NCI-H774 (cell line): Measurements from ENCODE around the gene CD86.

Source experiments
- DNase-seq: peaks from one replicate; lab custom pipeline; 2025; lab: John Stamatoyannopoulos, UW

Gene CD86

DNA sequence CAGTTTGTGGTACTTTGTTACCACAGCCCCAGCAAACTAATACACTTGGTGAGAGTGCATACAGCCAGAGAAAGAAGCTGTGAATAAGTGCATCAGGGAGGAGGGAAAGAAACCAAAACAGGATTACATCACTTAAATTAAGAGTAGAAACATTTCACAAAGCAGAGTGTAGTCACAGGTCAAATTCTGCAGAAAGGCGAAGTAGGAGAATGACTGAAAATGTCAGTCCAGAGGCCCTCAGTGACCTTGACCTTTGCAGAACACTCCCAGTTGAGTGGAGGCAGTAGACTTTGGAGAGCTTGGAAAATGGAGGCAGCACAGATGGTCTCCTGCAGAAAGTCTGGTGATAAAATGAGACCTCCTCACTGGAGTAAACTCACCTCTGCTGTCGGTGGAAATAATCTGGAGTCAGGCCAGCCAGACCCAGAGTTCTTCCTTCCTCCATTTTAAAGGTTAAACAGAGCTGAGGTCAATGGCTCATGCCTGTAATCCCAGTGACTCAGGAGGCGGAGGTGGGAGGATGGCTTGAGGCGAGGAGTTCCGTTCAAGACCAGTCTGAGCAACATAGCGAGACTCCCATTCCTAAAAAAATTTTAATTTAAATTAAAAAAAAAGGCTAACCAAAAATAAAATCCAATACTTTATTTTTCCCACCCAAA, 5.0 kb downstream of the CD86 start:
- no peak for DNase-seq

DNA sequence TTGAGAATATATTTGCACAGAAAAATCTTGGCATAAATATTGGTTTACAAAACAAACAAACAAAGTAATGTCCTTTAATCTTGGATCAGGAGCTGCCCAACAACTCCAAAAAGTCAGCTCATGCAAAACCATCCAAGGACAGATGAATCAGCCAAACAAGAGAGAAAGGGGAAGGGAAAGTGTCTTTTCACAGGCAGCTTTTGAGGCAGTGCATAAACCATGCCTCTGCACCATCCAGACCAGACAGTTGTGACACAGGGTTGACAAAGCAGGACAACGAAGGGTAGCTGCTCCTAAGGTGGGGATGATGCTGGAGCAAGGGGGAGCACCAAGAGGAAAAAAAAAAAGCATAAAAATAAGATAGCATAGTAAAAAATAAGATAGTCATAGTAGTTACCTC, 8.7 kb downstream of the CD86 start:
- no peak for DNase-seq

DNA sequence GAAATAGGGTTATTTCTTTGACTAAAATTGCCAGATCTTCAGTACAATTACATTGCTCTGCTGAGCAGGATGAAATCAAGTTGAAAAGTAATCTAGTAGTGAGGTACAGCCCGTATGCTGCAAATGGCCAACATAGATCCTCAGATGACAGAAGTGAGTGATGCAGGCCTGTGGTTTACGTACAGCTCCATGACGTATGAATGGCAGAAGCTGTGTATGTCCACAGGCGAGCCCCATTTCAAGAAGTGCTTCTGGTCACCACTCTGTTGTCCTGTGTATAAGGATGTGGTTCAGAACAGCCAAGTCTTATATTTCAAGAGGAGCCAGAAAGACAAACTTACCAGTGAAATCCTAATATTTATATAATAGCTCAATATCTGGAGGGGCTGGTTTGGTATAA, 9.2 kb downstream of the CD86 start:
- DNase-seq: no peak

DNA sequence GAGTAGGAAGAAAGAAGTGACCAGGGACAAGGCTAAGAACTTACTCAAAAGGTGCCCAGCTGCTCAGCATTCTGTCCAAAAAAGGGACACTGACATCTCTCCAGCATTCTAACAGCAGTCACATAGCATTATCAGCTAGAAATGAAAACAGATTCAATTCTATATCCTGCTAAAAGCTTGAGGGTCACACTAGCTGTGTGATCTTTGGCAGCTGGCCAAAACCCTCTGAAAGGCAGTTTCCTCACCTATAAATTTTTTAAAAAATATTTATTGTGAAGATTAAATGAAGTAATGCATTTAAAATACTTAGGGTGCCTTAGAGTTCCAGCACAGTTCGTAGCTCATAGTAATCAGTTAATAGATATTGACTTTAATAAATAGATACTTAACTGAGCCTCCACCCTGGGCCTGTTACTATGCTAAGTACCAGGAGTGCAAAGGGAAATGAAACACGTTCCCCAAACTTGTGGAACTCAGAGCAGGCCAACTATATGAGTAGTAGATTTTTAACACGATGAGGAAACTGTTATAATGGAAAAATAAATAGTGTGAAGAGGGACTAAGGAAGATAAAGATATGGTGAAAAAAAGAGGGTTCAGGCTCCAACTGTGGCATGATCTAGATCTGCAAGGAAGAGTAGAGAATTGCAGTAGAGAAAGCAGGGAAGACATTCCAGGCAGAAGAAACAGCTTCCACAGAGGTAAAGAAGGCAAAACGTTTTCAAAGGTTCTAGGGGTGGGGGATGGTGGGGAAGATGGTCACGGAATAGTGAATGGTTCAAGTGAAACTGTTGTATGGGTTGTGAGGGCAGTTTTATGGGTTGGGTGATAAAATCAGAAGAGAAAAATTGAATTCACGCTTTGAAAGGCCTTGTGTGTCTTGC, 11.4 kb downstream of the CD86 start:
- no peak for DNase-seq

DNA sequence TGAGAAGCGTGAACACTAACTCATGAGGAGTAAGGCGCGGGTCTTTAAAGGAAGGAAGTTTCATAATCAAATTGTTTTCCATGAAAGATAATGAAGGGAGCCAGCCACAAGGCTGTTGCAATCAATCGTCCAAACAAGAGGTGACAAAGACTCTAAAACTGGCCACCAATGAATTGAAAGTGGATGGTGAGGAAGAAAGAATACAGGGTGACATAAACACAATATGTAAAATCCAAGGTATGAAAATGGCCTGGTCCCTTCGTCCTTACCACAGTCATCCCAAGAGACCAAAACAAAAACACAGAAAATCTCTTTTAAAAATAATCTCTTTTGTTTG, 12.0 kb downstream of the CD86 start:
- DNase-seq: no peak

DNA sequence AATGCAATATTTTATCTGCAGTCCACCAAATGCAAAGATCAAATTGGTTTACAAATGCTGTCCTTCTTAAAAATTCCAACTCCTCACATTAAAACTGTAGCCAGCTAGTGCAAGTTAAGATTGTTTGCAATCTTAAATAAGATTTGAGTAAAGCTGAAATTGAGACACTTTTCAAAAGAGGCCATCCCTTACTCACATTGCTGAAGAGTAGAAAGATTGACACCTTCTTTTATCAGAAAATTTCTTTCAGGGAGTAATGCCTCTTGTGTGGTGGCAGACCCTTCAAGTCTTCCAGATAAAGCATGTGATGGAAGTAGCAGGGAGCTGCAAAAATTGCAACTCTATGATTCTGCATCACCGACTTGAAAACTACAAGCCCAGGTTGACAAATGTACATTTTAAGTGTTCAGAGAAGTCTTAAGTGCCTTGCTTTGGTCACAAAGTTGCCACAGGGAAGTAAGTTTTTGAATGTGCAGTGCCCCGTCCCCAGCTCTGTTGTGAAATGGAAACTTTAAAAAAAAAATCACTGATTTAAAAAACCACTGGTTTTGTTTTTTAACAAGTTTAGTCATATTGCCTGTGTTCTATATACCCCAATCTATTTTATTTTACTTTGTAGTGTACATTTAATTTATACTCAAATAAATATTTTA, 12.6 kb downstream of the CD86 start:
- no peak for DNase-seq

DNA sequence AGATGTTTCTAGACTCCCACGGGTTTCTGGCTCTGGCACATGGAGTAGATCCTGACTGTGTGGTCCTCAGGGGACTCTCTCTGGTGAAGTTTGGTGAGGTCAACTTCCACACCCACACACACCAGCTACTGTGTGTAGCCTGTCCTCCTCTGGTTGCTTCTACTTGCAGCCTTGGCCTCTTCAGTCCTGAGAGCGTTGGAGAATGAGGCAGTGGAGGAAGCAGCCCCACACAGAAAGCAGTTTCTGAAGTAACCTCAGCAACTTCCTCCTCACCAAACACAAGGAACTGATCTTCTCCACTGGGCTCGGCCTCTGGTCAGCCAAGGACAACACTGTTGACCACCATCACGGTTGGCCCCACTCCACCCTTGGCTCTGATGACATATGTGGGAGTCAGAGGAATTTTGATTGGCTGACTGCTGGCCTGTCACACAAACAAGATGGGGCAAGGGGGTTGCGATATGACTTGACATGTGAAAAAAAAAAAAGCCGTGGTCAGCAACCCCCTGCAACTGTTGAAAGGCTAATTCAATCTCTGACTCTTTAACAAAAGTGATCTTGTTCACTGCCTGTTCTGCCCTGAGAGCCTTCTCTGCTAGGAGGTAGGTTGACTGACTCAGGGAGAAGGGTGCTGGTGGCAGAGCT, 19.6 kb downstream of the CD86 start:
- DNase-seq: no peak

DNA sequence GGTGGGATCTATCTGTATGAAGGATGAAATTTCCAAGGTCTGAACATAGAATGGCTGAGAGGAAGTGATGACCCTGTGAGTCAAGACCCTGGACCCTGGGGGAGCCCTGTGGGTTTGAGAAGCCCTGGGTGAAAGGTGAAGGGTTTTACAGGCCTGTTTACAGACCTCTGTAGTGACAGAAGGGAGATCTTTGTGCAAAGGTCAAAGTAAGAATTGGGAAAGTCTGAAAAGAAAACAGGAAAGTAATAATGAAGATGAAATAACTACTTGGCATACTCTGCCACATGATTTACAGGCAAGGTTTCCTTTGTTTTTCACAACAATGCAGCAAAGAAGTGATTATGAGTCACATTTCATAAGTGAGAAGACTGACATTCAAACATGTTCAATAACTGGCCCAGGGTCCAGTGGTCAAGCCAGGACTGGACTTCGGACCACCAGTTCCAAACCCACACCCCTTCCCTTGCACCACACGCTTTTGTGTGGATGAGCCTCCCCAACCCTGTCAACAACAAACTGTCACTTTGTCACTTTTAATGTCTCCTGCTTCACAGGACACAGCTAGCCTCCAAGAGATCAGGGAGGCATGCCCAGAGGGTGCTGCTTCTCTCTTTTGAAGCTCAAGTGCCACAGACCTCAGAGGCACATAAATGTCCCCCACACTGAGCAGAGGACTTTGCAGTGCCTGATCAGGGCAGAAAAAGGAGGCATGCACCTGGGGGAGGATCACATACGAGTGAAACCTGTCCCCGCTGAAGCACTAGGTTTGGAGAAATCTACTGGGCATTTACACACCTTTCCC, 21.5 kb downstream of the CD86 start:
- DNase-seq: no peak

DNA sequence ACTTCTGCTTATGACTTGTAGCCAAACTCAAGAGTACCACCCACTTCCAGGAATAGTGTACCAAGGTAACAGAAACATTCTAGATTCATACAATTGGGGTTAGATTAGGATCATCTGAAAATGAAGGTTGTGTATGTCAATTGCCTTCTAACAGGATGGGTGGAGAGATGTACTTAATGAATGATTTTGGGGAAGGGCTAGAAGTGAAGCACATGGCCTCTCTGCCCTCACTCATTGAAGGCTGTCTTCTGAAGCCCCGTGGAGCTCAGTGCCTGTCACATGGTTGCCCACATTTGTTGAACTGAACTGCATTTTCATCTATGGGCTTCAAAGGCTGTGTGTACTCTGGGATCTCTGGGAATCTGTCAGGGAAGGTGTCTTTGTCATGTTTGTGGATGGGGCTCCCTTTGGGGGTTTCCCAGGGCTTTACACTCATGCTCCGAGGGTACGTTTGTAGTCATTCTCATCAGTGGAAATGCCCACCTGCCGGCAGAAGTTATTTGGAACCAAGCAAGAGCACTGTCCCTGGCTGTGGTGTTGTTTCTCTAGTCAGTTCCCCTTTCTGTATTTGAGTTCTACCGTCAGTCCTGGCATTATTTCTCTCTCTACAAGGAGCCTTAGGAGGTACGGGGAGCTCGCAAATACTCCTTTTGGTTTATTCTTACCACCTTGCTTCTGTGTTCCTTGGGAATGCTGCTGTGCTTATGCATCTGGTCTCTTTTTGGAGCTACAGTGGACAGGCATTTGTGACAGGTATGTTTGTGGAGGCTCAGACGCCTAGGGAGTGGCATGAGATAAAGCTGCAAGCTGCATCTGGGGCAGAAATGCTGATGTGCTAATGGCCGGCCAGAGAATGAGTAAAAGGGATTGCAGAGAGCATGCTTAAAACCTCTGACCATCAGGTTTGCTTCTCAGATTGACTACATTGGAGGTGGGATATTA, 22.4 kb downstream of the CD86 start:
- no peak for DNase-seq

DNA sequence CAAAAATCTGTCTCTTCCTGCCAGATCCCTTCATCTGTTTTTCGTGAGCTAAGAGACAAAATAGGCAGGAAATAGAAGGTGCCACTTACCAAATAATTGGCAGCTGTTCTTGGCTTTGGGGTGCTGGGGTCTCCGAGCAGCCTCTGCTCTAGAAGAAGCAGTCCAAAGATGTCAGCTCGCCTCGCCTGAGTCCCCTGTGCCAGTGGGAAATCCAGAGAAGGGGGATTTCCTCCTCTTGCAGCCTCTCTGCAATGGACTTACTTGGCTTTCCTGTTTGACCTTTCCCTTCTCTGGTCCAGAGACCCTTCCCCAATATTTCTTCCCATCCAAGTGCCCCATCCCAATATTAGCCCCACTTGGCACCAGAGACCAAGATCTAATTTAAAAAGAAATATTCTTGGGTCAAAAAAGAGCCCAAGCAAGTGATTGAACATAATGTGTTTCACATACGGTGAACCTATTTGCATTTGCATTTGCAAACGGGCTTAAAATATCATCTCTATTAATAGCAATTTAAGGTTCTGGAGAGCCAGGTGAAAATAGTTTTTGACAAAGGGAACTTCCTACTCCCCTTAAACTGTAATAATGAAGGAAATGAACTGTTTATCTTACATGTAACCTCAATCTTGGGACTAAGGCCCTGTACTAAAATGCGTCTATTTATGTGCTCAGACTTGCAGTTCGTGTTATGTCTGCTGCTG, 23.2 kb downstream of the CD86 start:
- DNase-seq: no peak

DNA sequence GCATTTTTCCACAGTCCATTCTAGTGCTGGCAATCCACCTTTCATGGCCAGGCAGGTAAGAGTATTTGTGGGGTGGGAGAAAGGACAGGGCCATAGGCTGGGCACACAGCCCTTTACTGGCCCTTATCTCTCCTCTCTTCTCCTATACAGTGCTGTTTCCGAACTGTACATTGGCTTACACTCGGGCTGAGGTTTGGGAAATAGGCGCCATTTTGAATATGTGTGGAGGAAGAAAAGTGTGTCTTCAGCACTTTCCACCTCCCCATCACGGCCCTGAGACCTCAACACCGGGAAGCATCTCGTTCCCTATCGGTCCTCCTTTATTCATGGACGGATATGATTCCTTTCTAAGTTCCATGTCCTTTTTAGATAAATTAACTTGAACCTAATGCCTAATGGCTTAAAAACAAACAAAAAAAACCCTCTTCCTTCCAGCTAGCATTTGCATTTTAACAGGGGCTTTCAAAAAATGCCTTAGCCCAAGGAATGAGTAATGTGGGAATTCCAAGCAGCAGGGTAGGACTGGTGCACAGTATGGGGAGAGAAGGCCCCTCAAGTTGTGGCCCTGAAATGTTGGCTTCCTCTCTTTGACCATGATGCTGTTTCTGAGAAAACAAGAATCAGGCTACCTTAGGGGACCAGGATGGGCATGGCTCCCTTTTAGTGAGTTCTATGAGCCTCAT, 24.5 kb downstream of the CD86 start:
- no peak for DNase-seq

DNA sequence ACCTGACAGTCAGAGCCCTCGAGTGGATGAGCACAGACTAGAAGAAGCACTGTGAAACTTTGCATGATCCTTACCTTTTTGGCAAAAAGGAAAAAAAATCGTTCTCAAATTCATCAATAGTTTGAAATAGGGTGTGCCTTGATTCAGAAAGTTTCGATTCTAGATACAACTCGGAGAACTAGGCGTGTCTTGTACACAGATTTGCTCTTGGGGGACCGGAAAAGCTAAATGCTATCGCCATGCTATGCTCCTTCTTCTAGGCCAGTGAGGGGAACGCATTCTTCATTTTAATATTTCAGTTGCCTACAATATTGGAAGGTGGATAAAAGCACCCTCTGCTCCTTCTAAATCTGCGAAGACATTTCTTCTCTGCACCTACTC, 25.0 kb downstream of the CD86 start:
- no peak for DNase-seq

DNA sequence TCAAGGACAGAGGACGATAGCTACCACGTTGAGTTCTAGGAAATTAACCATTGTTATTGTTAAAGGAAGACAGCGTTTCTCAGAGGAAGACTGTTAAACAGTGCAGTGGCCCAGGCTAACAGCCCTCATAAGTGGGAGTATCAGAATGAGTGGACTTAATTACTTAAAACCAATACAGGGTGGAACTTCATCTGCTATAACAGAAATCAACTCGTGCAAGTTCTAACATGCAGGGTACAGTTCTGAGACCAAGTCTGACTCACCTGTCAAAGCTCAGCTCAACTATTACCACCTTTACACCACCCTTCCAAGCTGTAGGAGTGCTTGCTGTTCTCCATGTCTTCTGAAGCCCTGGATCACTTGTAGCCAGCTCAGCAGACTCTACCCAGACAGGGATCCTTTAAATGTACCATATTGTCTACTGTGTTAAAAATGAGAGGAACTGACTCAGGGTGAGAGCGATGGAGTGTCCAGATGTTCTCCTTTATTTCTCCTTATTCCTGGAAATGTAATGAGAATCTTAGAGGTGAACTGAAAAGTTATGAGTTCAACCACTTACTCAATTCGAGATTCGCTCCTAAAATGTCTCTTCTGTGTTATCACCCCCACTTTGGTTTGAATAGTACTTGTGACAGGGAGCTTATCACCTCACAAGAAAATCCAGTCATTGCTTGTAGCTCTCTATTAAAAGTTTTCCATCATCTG, 26.5 kb downstream of the CD86 start:
- DNase-seq: no peak

DNA sequence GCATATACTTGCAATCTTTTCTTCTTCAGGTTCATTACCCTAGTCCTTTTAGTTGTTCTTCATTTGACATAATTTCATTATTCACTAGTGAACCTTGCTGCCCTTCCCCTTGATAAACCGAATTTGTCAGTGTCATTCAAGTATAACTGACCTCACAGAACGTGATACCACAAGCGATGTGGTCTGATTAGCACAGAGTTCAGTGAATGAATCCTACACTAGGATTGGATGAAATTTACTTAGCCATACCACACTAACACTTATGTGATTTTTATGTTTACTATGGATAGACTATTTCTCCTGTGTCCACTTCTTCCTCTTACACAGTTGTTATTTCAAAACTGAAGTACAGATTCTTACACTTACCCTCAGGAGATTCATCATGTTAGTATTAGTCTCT, 27.2 kb downstream of the CD86 start:
- DNase-seq: no peak

DNA sequence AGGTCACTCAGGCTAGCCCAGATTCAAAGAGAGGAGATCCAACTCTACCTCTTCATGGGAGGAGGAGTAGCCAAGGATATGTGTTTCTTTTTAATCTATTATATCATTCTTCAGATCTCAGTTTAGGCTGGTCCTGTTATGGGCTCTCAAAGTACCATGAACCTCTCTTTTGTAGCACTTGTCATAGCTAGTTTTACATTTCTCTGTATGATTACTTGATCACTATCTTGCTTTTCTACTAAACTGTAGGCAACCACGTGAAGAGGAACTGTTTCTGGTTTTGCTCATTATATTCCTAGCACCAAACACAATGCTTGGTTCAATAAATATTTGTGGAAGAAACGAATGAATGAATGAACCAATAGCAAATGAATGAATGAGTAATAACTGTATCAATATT, 29.6 kb downstream of the CD86 start:
- DNase-seq: no peak

DNA sequence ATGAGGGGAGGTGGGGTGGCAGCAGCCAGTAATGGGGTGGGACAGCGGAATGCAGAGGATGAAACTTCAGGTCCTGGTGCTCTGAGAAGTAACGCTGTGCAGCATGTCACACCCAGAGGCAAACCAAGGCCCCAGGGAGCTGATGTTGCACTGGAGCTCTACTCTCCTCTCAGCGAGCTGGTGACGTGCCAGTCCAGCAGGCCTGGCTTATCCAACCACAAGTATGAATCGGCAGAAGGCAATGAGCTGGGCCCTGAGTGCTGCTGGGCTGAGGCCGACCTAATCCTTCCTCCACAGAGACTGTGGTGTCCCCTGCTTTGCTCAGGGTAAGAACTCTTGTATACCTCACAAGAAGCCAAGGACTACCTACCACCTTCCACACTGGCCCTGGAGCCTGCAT, 30.5 kb downstream of the CD86 start:
- no peak for DNase-seq

DNA sequence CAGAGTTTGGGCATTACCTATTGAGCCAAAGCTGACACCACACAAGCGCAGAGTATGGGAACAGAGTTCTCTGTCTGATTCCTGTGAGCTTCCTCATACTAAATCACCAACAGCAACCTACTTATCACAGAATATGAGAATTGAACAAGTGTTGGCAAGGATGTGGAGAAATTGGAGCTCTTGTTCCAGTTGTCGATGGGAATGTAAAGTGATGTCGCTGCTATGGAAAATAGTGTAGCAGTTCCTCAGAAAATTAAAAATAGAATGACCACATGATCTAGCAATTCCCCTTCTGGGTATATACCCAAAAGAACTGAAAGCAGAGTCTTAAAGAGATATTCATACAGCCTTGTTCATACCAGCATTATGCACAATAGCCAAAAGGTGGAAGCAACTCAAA, 33.4 kb downstream of the CD86 start:
- DNase-seq: no peak

DNA sequence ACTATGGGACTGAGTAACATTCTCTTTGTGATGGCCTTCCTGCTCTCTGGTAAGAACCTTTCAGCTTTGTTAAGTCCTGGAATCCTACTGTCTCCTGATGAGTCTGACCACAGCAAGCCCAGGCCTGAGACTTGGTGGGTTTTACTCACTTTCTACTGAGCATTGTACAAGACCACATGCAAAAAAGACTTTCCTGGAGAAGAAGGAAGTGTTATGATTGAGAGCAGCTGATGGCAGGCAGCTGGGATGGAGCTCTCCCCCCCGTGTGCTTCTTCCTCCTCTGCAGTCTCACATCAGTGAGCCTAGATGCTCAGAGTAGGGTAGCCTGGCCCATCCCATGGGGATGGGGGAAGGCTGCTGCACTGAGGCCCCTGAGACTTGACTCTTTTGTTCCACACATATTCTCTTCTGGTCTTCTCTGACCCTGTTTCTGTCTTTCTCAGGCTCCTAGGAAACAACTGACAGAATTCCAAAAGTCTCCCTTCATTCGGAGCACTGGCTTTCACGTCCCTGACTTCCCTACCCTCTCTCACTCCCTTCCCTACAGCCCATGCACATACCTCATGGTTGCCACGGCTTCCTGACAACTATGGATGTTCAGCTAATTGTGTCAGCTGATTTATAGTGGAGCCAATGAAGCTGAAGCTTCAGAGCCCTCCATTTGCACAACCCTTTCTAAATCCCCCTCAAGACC, 36.6 kb downstream of the CD86 start:
- no peak for DNase-seq
